ENCODE measurements around the gene RPL35. TPM values are rescaled to one million over a fixed set of nuclear protein-coding genes. Genes with fewer than 3 reads are reported as not detected.

RPL35 gene
- total and polyA plus RNA-seq, 2 of the 8 experiments (the other 6 are each of a cell fraction or from before 2014, with no cell fraction given) = 1,831 to 2,448 TPM

DNA sequence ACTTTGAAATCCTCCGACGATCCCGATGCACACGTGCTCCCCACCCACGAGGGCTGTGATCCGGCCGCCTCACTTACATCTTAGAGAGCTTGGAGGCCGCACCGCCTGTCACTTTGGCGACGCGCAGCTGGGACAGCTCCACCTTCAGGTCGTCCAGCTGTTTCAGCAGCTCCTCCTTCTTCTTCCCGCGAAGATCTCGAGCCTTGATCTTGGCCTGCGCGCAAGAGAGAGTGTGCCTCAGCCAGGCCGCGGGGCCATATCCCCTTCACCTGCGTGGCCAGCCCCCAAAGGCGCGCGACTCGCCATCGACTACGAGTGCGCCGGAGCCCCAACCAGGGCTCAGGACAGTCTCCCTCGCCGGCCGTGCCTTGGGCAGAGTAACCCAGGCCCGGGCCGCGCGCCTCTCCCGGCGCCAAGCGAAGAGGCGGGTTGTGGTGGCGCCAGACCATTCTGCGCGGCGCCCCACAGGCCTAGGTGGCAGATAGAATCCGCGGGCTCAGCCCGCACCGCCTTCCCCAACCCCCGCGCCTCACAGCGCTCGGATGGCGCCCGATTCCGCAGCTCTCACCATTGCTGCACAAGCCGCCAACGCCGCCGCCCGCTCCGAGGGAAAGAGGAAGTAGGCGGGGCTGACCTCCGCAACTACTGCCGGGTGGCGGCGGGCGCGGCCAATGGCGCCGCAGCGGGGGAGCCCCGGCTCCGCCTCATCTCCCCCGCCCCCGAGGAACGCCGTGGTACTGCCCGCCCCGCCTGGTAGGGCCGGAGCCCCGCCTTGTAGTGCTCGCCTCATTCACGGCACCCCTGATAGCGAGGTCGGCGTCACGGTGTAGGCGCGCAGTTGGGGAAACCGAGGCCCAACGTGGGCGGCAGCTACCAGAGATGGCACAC is at the start of gene RPL35, which contains the start of gene ARPC5L (continued):
- TF ChIP-seq SIN3A (conservative IDR thresholded peaks at IDR 0.05 in 1 of 2, IDR thresholded peaks at IDR 0.05 in 1 of 2; ENCODE audit: low read depth in 1 of 2, low read length in 2 of 2) (peak; percentile 85 to 92; a peak in 2 of 4 replicates), EGR1 (IDR thresholded peaks at IDR 0.05; ENCODE audit: borderline replicate concordance, low read depth, low read length) (peak; percentile 47; the same call in 1 of the 2 replicates), PHF8 (conservative IDR thresholded peaks at IDR 0.05; ENCODE audit: low read depth, low read length) (peak; percentile 99), SAP30 (IDR thresholded peaks at IDR 0.05; ENCODE audit: insufficient read depth, insufficient replicate concordance, low read length) (peak; percentile 69), RFX5 (IDR thresholded peaks at IDR 0.05; ENCODE audit: borderline replicate concordance, low read depth, low read length) (no peak), NANOG (IDR thresholded peaks at IDR 0.05; ENCODE audit: insufficient read depth, low read depth, low read length, poor library complexity, severe bottlenecking) (no peak), SP4 (IDR thresholded peaks at IDR 0.05; ENCODE audit: low read length) (peak; percentile 90; the same call in 1 of the 2 replicates), HDAC2 (IDR thresholded peaks at IDR 0.05; ENCODE audit: borderline replicate concordance in 1 of 2, low read depth in 2 of 2, low read length in 2 of 2) (0 out of 4 replicates have a peak, but pooled peaks have one; percentile 22 to 87), TEAD4 (IDR thresholded peaks at IDR 0.05; ENCODE audit: low read depth, low read length) (no peak), GTF2F1 (IDR thresholded peaks at IDR 0.05; ENCODE audit: borderline replicate concordance, low read depth, low read length) (peak; percentile 87; the same call in 1 of the 2 replicates), CHD1 (IDR thresholded peaks at IDR 0.05; ENCODE audit: low read depth, low read length) (peak; percentile 89), EP300 (IDR thresholded peaks at IDR 0.05; ENCODE audit: borderline replicate concordance in 1 of 2, low read depth in 2 of 2, low read length in 2 of 2) (peak in 1 of 2 experiments; percentile 99; a peak in 2 of 3 replicates), SP2 (IDR thresholded peaks at IDR 0.05; ENCODE audit: low read length) (no peak), SP1 (IDR thresholded peaks at IDR 0.05; ENCODE audit: low read depth, low read length) (peak; percentile 88), RBBP5 (IDR thresholded peaks at IDR 0.05; ENCODE audit: borderline replicate concordance, low read depth, low read length) (0 out of 2 replicates have a peak, but pooled peaks have one; percentile 55), TBP (IDR thresholded peaks at IDR 0.05; ENCODE audit: low read depth, low read length) (peak; percentile 96), EZH2 (IDR thresholded peaks at IDR 0.05; ENCODE audit: low read depth, low read length, severe bottlenecking) (no peak), RNF2 (IDR thresholded peaks at IDR 0.05; ENCODE audit: borderline replicate concordance, low read depth, low read length, missing control alignments, poor library complexity, severe bottlenecking) (no peak), FOSL1 (IDR thresholded peaks at IDR 0.05; ENCODE audit: insufficient read depth, low read depth, low read length) (0 out of 2 replicates have a peak, but pooled peaks have one; percentile 34), HDAC6 (IDR thresholded peaks at IDR 0.05; ENCODE audit: low read depth, low read length) (no peak), POLR2AphosphoS5 (IDR thresholded peaks at IDR 0.05; ENCODE audit: low read depth, low read length) (peak; percentile 94)
